Right atrium auricular region (tissue), 2 donors: ENCODE measurements around the gene SERGEF. TPM values are rescaled to one million over a fixed set of nuclear protein-coding genes. Genes with fewer than 3 reads are reported as not detected.

Experiments
- DNase-seq: peaks from one replicate; pipeline ENCODE4 v3.0.0-alpha.2; 2019; ENCODE audit warnings: low spot score
- H3K27ac ChIP-seq, 2 donors: fragments of 200-600 bp; sonication (generic); 1 replicate in 1 of 2; 2 replicates in 1 of 2; pipeline ENCODE4 v1.5.1; 2016 to 2019
- H3K27me3 ChIP-seq, 2 donors: fragments of 200-600 bp; sonication (generic); one replicate each; pipeline versions ENCODE4 v1.5.1 to v1.6.0; 2017 to 2019
- H3K36me3 ChIP-seq: fragments of 200-600 bp; sonication (generic); one replicate; pipeline ENCODE4 v1.5.1; 2016
- H3K4me1 ChIP-seq, 2 donors: fragments of 200-600 bp; sonication (generic); one replicate each; pipeline versions ENCODE4 v1.5.1 to v1.6.0; 2017 to 2019
- H3K4me3 ChIP-seq, 2 donors: fragments of 200-600 bp; sonication (generic); 1 replicate in 1 of 2; 2 replicates in 1 of 2; pipeline ENCODE4 v1.5.1; 2017 to 2019; ENCODE audit warnings: mild to moderate bottlenecking in 1 of 2, moderate library complexity in 1 of 2
- H3K9me3 ChIP-seq, 2 donors: fragments of 200-600 bp; sonication (generic); one replicate each; pipeline ENCODE4 v1.5.1; 2019
- CTCF ChIP-seq, 2 donors: fragments of 200-600 bp; sonication (generic); IDR thresholded peaks; one replicate each; pipeline ENCODE4 v1.5.1; 2019; ENCODE audit warnings: antibody characterized with exemption in 2 of 2
- total RNA-seq, 2 donors: library from RNA; depleted of rRNA; stranded (reverse); fragments of >200 nt; gene quantifications; one replicate each; pipeline ENCODE4 v1.1.0, GENCODE V29; 2016

SERGEF gene
- total RNA-seq, 2 donors from 2014 or later, result 18.1 to 27.6 TPM

- no peak overlapping the region for H3K27ac ChIP-seq
- H3K9me3 ChIP-seq, result no peaks in the 10 kb centered on the region
- no peak for DNase-seq
- H3K4me3 ChIP-seq, result no peak overlapping the region
- peak; percentile 68 to 81 for TF ChIP-seq CTCF (IDR thresholded peaks at IDR 0.05)
- no peaks in the 10 kb centered on the region for H3K27me3 ChIP-seq
- H3K4me1 ChIP-seq, result no peaks in the 10 kb centered on the region
- H3K36me3 ChIP-seq, result peaks cover 7% of the 10 kb centered on the region
Measured at GRCh38 chr11:17991783-17992433, 20.9 kb downstream of the SERGEF start.

GRCh38 chr11:17989306-17989705 is 23.5 kb downstream of the SERGEF start:
- Histone ChIP-seq H3K4me3 (no peak overlapping the region), H3K36me3 (peaks cover 7% of the 10 kb centered on the region), H3K27ac (no peak overlapping the region), H3K9me3 (no peaks in the 10 kb centered on the region), H3K27me3 (no peaks in the 10 kb centered on the region), H3K4me1 (no peaks in the 10 kb centered on the region)
- no peak for DNase-seq
- no peak for TF ChIP-seq CTCF (IDR thresholded peaks at IDR 0.05)

DNA sequence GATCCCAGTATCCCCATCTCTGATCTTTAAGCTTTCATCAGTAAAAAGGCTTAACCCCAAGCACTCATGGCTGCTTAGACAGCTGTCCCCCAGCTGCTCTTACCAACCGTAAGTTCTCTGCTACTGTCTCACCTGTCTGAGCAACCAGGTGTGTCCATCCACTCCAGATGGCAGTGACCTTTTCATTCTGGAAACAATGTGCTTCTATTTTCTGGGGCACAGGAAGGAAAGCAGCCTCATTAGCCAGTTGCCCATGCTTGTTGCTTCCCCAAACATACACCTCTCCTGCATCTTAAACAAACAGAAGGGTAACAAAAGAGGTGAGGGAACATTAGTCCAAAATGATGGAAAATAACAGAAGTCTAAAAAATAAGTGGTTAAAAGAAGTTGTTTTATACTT is 24.4 kb downstream of the SERGEF start:
- Histone ChIP-seq H3K9me3 (no peaks in the 10 kb centered on the region), H3K36me3 (peaks cover 7% of the 10 kb centered on the region), H3K4me3 (no peak overlapping the region), H3K27ac (no peak overlapping the region), H3K27me3 (no peaks in the 10 kb centered on the region), H3K4me1 (no peaks in the 10 kb centered on the region)
- DNase-seq, result no peak
- TF ChIP-seq CTCF (IDR thresholded peaks at IDR 0.05), result no peak

DNA sequence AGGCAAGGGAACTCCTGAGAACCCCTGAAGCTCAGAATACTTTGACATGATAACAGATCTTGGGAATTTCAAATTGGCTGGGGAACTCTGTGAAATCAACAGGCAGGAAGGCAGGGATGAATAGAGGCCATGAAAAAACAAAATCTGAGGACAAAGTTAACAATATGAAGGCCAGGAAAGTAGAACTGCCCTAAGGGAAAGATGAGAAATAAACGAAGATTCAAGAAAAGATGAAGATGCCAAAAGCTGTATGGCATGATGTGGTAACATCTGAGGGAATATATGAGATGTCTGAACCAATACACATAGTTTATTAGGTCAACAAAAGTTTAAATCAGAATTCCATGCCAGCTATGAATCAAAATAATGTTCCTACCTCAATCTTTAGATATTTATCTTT is 25.0 kb downstream of the SERGEF start:
- TF ChIP-seq CTCF (IDR thresholded peaks at IDR 0.05), result no peak
- peaks cover 4% of the 10 kb centered on the region for H3K36me3 ChIP-seq

GRCh38 chr11:17986711-17987220 is 26.1 kb downstream of the SERGEF start:
- no peak for TF ChIP-seq CTCF (IDR thresholded peaks at IDR 0.05)
- H3K27ac ChIP-seq, result no peak overlapping the region
- DNase-seq, result no peak
- no peaks in the 10 kb centered on the region for H3K4me1 ChIP-seq
- no peaks in the 10 kb centered on the region for H3K9me3 ChIP-seq
- no peaks in the 10 kb centered on the region for H3K27me3 ChIP-seq
- no peak overlapping the region for H3K4me3 ChIP-seq
- no peaks in the 10 kb centered on the region for H3K36me3 ChIP-seq

More for the DNA sequence above, 25.0 kb downstream of the SERGEF start:
- no peak for DNase-seq
- Histone ChIP-seq H3K9me3 (no peaks in the 10 kb centered on the region), H3K27me3 (no peaks in the 10 kb centered on the region), H3K27ac (no peak overlapping the region), H3K4me3 (no peak overlapping the region), H3K4me1 (no peaks in the 10 kb centered on the region)
